CD4-positive, alpha-beta memory T cell (primary cell): Measurements from ENCODE around the gene S100A3. TPM values are rescaled to one million over a fixed set of nuclear protein-coding genes. Genes with fewer than 3 reads are reported as not detected.

Experiments
- CTCF ChIA-PET: fragments of 350-600 bp; sonication (Branson Sonifier 250); formaldehyde crosslinking; loops from one replicate; lab custom pipeline; 2021; ENCODE audit warnings: inconsistent platforms; ENCODE audit not compliant: partially characterized antibody; lab: Charles Lee
- POLR2A ChIA-PET: fragments of 350-600 bp; sonication (Branson Sonifier 250); formaldehyde crosslinking; loops from one replicate; lab custom pipeline; 2021; ENCODE audit not compliant: partially characterized antibody; lab: Charles Lee
- DNase-seq, 5 donors: peaks; one replicate each; pipeline versions ENCODE4 v3.0.0 to v3.0.0-alpha.2; 2020 to 2022; ENCODE audit warnings: mixed read lengths in 1 of 5
- H3K27ac ChIP-seq: one replicate; pipeline ENCODE4 v1.7.0; 2013; ENCODE audit warnings: low read depth, low read length
- H3K27me3 ChIP-seq: 2 replicates; pipeline ENCODE4 v1.7.0; 2013; ENCODE audit warnings: mild to moderate bottlenecking, low read length, moderate library complexity; ENCODE audit not compliant: insufficient read depth
- H3K36me3 ChIP-seq: 2 replicates; pipeline ENCODE4 v1.7.0; 2013; ENCODE audit warnings: mild to moderate bottlenecking, low read length, moderate library complexity; ENCODE audit not compliant: insufficient read depth
- H3K4me1 ChIP-seq: 2 replicates; pipeline ENCODE4 v1.7.0; 2013; ENCODE audit warnings: mild to moderate bottlenecking, low read length, moderate library complexity; ENCODE audit not compliant: insufficient read depth
- H3K4me3 ChIP-seq, 2 donors: one replicate each; pipeline ENCODE4 v1.7.0; 2013; ENCODE audit warnings: low read length in 2 of 2, mild to moderate bottlenecking in 1 of 2
- H3K9me3 ChIP-seq, 2 donors: one replicate each; pipeline ENCODE4 v1.7.0; 2013; ENCODE audit warnings: low read length in 2 of 2, control low read depth in 1 of 2; ENCODE audit not compliant: control insufficient read depth in 1 of 2
- H3K27ac Mint-ChIP-seq, 7 donors: one replicate each; pipeline ENCODE4 v1.8.0; 2020 to 2021; ENCODE audit warnings: mixed read lengths in 7 of 7, mild to moderate bottlenecking in 6 of 7, inconsistent platforms in 3 of 7, moderate library complexity in 3 of 7
- H3K27me3 Mint-ChIP-seq, 2 donors: one replicate each; pipeline ENCODE4 v1.8.0; 2020 to 2021; ENCODE audit warnings: mixed read lengths in 2 of 2
- H3K36me3 Mint-ChIP-seq, 2 donors: one replicate each; pipeline ENCODE4 v1.8.0; 2020 to 2021; ENCODE audit warnings: mixed read lengths in 2 of 2, inconsistent platforms in 1 of 2, mild to moderate bottlenecking in 1 of 2
- H3K4me1 Mint-ChIP-seq, 4 donors: one replicate each; pipeline ENCODE4 v1.8.0; 2020 to 2021; ENCODE audit warnings: mixed read lengths in 4 of 4, mild to moderate bottlenecking in 1 of 4
- H3K4me3 Mint-ChIP-seq, 8 donors: one replicate each; pipeline ENCODE4 v1.8.0; 2020 to 2021; ENCODE audit warnings: mixed read lengths in 8 of 8, mild to moderate bottlenecking in 7 of 8, moderate library complexity in 6 of 8, inconsistent platforms in 3 of 8
- H3K9me3 Mint-ChIP-seq, 8 donors: one replicate each; pipeline ENCODE4 v1.8.0; 2020 to 2021; ENCODE audit warnings: mixed read lengths in 8 of 8, mild to moderate bottlenecking in 5 of 8, inconsistent platforms in 3 of 8, moderate library complexity in 1 of 8
- intact Hi-C: fragments of 100-400 bp; cut with micrococcal nuclease; formaldehyde crosslinking; loops from one replicate; pipeline ENCODE4 v1.15.1; 2023
- polyA plus RNA-seq, 2 donors: library from polyadenylated mRNA; unstranded; fragments of 300-500 nt; fragmentation: Illumina TruSeq; gene quantifications; one replicate each; pipeline ENCODE4 v1.2.3, GENCODE V29; 2021
- total RNA-seq, 2 experiments: library from RNA; stranded (reverse); gene quantifications; one replicate each; pipeline ENCODE4 v1.2.3, GENCODE V29; 2021

S100A3 gene
- total and polyA plus RNA-seq, 4 experiments from 2014 or later: not detected

GRCh38 chr1:153537376-153537730, 11.7 kb downstream of the S100A3 start:
- Histone ChIP-seq H3K4me1 (peaks cover 79% of the 10 kb centered on the region), H3K9me3 (no peaks in the 10 kb centered on the region), H3K36me3 (peaks cover 7% of the 10 kb centered on the region), H3K4me3 (no peak overlapping the region), H3K27ac (no peak overlapping the region), H3K27me3 (no peaks in the 10 kb centered on the region)
- H3K36me3 Mint-ChIP-seq: peaks cover 8 to 28% of the 10 kb centered on the region in 2 donors
- H3K27ac Mint-ChIP-seq: peak overlapping the region in 6 of 7 donors; percentile 53 to 98 (median 90)
- H3K9me3 Mint-ChIP-seq: no peaks in the 10 kb centered on the region
- ChIA-PET CTCF (interaction anchor here (0.8 to 7.6 kb wide), 6 partner anchors 8 to 97 kb away, joined by 3 to 225 read pairs (median 3); partner anchors contain the start of gene CHTOP), POLR2A (interaction anchor here (1.7 to 7.2 kb wide), 3 partner anchors 7 to 31 kb away, joined by 5 to 631 read pairs (median 173); partner anchors contain the start of genes S100A2, S100A3, S100A4 and S100A5)
- H3K4me1 Mint-ChIP-seq: peaks cover 59 to 94% (median 79%) of the 10 kb centered on the region in 4 donors
- intact Hi-C loops: no loop called here
- H3K4me3 Mint-ChIP-seq: peak overlapping the region in 6 of 8 donors; percentile 38 to 98 (median 92)
- H3K27me3 Mint-ChIP-seq: no peaks in the 10 kb centered on the region
- no peak for DNase-seq

- H3K36me3 ChIP-seq: peaks cover 7% of the 10 kb centered on the region
- H3K36me3 Mint-ChIP-seq: peaks cover 8 to 31% of the 10 kb centered on the region in 2 donors
- H3K27ac ChIP-seq: peak overlapping the region; percentile 92
- no peaks in the 10 kb centered on the region for H3K9me3 Mint-ChIP-seq
- H3K9me3 ChIP-seq: no peaks in the 10 kb centered on the region
- H3K4me3 Mint-ChIP-seq: peak overlapping the region; percentile 92 to 98 (median 96)
- H3K27me3 Mint-ChIP-seq: no peaks in the 10 kb centered on the region
- H3K4me3 ChIP-seq: peak overlapping the region; percentile 49 to 67
- peaks cover 59 to 94% (median 79%) of the 10 kb centered on the region in 4 donors for H3K4me1 Mint-ChIP-seq
- DNase-seq: no peak
- no peaks in the 10 kb centered on the region for H3K27me3 ChIP-seq
- peak overlapping the region; percentile 93 to 99 (median 98) for H3K27ac Mint-ChIP-seq
- intact Hi-C loops: loop anchor here (1.0 kb wide), 1 partner anchor 8 kb away; the partner anchor contains the start of gene S100A4
- H3K4me1 ChIP-seq: peaks cover 79% of the 10 kb centered on the region
- ChIA-PET POLR2A (interaction anchor here (1.1 to 7.2 kb wide), 9 partner anchors 8 to 191 kb away, joined by 3 to 631 read pairs (median 24); partner anchors contain the start of genes CHTOP, INTS3, S100A2 and S100A3), CTCF (interaction anchor here (0.8 to 7.6 kb wide), 7 partner anchors 8 to 98 kb away, joined by 3 to 225 read pairs (median 3); partner anchors contain the start of genes CHTOP and S100A2)
Measured at GRCh38 chr1:153536671-153537375, 12.2 kb downstream of the S100A3 start.

DNA sequence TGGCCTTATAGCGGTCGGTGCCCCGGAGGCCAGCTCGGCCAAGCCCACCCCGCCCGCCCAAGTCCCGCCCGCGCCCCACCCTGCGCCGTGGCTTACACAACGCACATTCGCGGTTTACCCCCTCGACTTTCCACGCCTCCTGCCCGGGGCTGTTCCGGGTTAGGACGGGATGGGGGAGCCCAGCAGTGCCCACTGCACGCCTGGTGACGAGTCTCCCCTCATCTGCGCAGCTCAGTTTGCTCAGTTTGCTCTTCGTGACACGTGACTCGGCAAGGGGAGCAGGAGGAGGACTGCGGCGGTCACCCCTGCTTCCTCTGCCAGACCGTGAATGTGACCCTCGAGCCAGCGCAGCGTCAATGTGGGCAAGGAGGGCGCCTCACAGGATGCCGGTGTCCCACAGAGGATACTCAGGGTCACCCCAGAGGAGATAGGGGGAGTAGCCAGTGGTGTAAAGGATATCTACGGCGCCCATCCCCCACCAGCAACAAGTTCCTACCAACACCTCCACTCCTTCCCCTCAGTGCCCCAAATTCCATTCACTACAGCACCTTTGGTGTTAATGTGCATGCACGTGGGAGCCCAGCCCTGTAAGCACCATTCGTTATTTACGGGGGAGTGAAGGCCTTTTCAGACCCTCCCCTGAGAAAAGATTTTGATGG, 12.9 kb downstream of the S100A3 start:
- Histone ChIP-seq H3K36me3 (peaks cover 7% of the 10 kb centered on the region), H3K9me3 (no peaks in the 10 kb centered on the region), H3K4me1 (peaks cover 79% of the 10 kb centered on the region), H3K27ac (peak overlapping the region; percentile 92), H3K27me3 (no peaks in the 10 kb centered on the region), H3K4me3 (peak overlapping the region; percentile 67 to 79)
- DNase-seq: peak; percentile 81 to 93 (median 84)
- Mint-ChIP-seq H3K36me3 (peaks cover 8 to 30% of the 10 kb centered on the region in 2 donors), H3K9me3 (no peaks in the 10 kb centered on the region), H3K4me3 (peak overlapping the region; percentile 92 to 98 (median 96)), H3K27me3 (no peaks in the 10 kb centered on the region), H3K4me1 (peaks cover 56 to 94% (median 77%) of the 10 kb centered on the region in 4 donors), H3K27ac (peak overlapping the region; percentile 93 to 99 (median 98))
- intact Hi-C loops: loop anchor here (1.0 kb wide), 1 partner anchor 9 kb away; the partner anchor contains the start of gene S100A4
- CTCF ChIA-PET: interaction anchor here (0.7 to 7.6 kb wide), 10 partner anchors 8 to 98 kb away, joined by 3 to 225 read pairs (median 8); partner anchors contain the start of genes CHTOP, S100A2, S100A3 and S100A4
- POLR2A ChIA-PET: interaction anchor here (1.0 to 7.2 kb wide), 17 partner anchors 8 to 454 kb away, joined by 3 to 631 read pairs (median 8); partner anchors contain the start of genes CHTOP, INTS3, RPS27 and S100A2

DNA sequence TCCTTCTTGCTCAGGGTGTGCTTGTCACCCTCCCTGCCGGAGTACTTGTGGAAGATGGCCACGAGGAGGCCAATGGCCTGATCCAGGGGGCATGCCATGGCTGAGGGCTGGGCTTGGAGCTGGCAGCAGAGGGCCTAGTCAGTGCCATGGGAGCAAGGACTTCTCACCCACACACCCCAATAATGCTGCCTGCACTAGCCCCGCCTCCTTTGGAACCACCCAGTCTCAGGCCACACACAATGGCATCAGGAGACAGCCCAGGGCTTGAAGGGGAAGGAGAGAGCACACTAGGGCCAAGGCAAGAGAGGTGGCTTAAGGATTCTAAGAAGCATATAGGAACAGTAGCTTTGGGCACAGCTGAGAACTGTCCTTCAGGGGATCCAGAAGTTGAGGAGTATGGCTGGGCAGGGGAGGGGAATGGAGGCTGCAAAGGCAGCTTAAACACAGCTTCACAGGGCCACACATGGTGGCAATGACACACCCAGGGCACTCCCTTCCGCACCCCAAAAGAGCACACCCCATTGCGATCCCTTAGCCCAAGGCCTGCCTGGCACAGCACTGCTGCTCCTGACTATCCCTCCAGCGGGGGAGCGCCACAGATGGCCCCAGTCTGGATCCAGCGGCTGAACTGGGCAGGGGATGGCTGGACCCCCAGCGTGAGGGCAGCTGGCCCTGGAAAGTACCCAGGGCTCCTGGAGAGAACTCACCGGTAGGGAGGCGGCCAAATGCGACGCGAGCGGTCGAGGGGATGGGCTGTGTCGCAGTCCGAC, 13.6 kb downstream of the S100A3 start, which contains the start of gene S100A6:
S100A6 (minus strand) TSS at position 750 of the 770 bp plus-strand sequence; CDS start at position 98, 652 bp downstream.
- ChIA-PET CTCF (interaction anchor here (0.7 to 7.6 kb wide), 9 partner anchors 9 to 99 kb away, joined by 3 to 225 read pairs (median 9); partner anchors contain the start of genes CHTOP, S100A2, S100A3 and S100A4), POLR2A (interaction anchor here (0.6 to 7.2 kb wide), 20 partner anchors 9 to 1699 kb away, joined by 3 to 631 read pairs (median 7); partner anchors contain the start of genes CHTOP, INTS3, RPS27 and S100A2)
- no peaks in the 10 kb centered on the region for H3K9me3 Mint-ChIP-seq
- Histone ChIP-seq H3K27ac (peak within 1 kb of the TSS; percentile 92), H3K4me1 (peaks cover 79% of the 10 kb centered on the region), H3K9me3 (no peaks in the 10 kb centered on the region), H3K27me3 (no peaks in the 10 kb centered on the region), H3K4me3 (peak within 1 kb of the TSS; percentile 79 to 85), H3K36me3 (peaks cover 7% of the 10 kb centered on the region)
- DNase-seq: peak; percentile 44 to 65 (median 53)
- intact Hi-C loops: loop anchor here (1.0 kb wide), 1 partner anchor 10 kb away; the partner anchor contains the start of gene S100A4
- H3K27ac Mint-ChIP-seq: peak within 1 kb of the TSS; percentile 93 to 99 (median 98)
- H3K36me3 Mint-ChIP-seq: peaks cover 8 to 26% of the 10 kb centered on the region in 2 donors
- H3K4me3 Mint-ChIP-seq: peak within 1 kb of the TSS; percentile 92 to 98 (median 97)
- peaks cover 53 to 91% (median 73%) of the 10 kb centered on the region in 4 donors for H3K4me1 Mint-ChIP-seq
- H3K27me3 Mint-ChIP-seq: no peaks in the 10 kb centered on the region

DNA sequence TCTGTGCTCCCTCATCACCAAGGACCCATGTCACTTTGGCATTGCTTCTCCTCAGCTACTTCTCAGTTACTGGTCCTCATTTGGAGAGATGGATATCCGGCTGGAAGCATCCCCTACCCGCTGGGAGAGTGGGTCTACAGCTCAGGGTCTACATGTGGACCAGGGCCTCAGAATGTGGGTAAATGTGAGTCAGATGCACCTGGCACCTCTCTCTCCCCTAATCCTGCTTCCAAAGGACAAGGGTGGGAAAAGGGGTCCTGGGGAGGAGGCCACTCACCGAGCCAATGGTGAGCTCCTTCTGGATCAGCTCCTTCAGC, 14.2 kb downstream of the S100A3 start:
- Histone ChIP-seq H3K27ac (peak overlapping the region; percentile 92), H3K4me3 (peak overlapping the region; percentile 79 to 85), H3K27me3 (no peaks in the 10 kb centered on the region), H3K36me3 (peaks cover 7% of the 10 kb centered on the region), H3K9me3 (no peaks in the 10 kb centered on the region), H3K4me1 (peaks cover 74% of the 10 kb centered on the region)
- Mint-ChIP-seq H3K27ac (peak overlapping the region; percentile 88 to 98 (median 94)), H3K4me1 (peaks cover 48 to 85% (median 67%) of the 10 kb centered on the region in 4 donors), H3K27me3 (no peaks in the 10 kb centered on the region), H3K9me3 (no peaks in the 10 kb centered on the region), H3K4me3 (peak overlapping the region; percentile 88 to 98 (median 96)), H3K36me3 (peaks cover 8 to 26% of the 10 kb centered on the region in 2 donors)
- no peak for DNase-seq
- POLR2A ChIA-PET: interaction anchor here (0.6 to 7.2 kb wide), 19 partner anchors 10 to 1698 kb away, joined by 3 to 631 read pairs (median 8); partner anchors contain the start of genes CHTOP, INTS3, RPS27 and S100A2
- CTCF ChIA-PET: interaction anchor here (0.5 to 7.6 kb wide), 9 partner anchors 9 to 463 kb away, joined by 3 to 225 read pairs (median 9); partner anchors contain the start of genes CHTOP, S100A2, S100A3 and S100A4
- intact Hi-C loops: loop anchor here (5.0 kb wide), 1 partner anchor 97 kb away; the partner anchor contains the start of gene CHTOP
